SW 1271 (cell line): ENCODE results near the gene SDHA.

Experiments
- DNase-seq, 2 experiments: peaks; one replicate each; lab custom pipeline; 2025; lab: John Stamatoyannopoulos, UW

The SDHA gene

GRCh38 chr5:217494-218456 is at the start of gene SDHA, which contains the start of gene CCDC127:
Gene SDHA (plus strand): TSS chr5:218320. CDS start chr5:218356, 36 bp downstream.
Gene CCDC127 (minus strand): TSS chr5:218153. CDS start chr5:216849, 1,304 bp downstream.
- DNase-seq: peak; percentile 85 to 92

GRCh38 chr5:169071-169727 is 48.9 kb upstream of the SDHA start:
- DNase-seq: no peak

GRCh38 chr5:169728-170094 is 48.4 kb upstream of the SDHA start:
- no peak for DNase-seq

GRCh38 chr5:170971-171800 is 46.9 kb upstream of the SDHA start:
- no peak for DNase-seq

GRCh38 chr5:171801-172331 is 46.3 kb upstream of the SDHA start:
- no peak for DNase-seq

- DNase-seq: no peak
These were observed 45.7 kb upstream of the SDHA start for GRCh38 chr5:172421-172820.

GRCh38 chr5:172841-173251 is 45.3 kb upstream of the SDHA start:
- no peak for DNase-seq

- no peak for DNase-seq
These were observed 44.5 kb upstream of the SDHA start for GRCh38 chr5:173392-174290.

GRCh38 chr5:174291-174600 is 43.9 kb upstream of the SDHA start:
- no peak for DNase-seq

GRCh38 chr5:174876-175465 is 43.1 kb upstream of the SDHA start:
- no peak for DNase-seq

- no peak for DNase-seq
These were observed 41.8 kb upstream of the SDHA start for GRCh38 chr5:176296-176823.

GRCh38 chr5:178110-178509 is 40.0 kb upstream of the SDHA start:
- DNase-seq: no peak

GRCh38 chr5:179401-179800 is 38.7 kb upstream of the SDHA start:
- no peak for DNase-seq

- no peak for DNase-seq
These were observed 37.7 kb upstream of the SDHA start for GRCh38 chr5:180286-180918.

- no peak for DNase-seq
These were observed 37.0 kb upstream of the SDHA start for GRCh38 chr5:181160-181559.

- no peak for DNase-seq
These were observed 36.6 kb upstream of the SDHA start for GRCh38 chr5:181566-181965.

- no peak for DNase-seq
These were observed 36.0 kb upstream of the SDHA start for GRCh38 chr5:182126-182525.

GRCh38 chr5:184471-184870 is 33.6 kb upstream of the SDHA start:
- no peak for DNase-seq

GRCh38 chr5:185095-186070 is 32.7 kb upstream of the SDHA start:
- no peak for DNase-seq
